ENCODE results near the gene NFKBIA.
"Not testable (repeated sequence)": the region's sequence is repeated elsewhere in the genome, so short reads cannot be mapped to it uniquely, and the experiment has no call there.

NFKBIA gene

GRCh38 chr14:35388656-35389314 is 15.8 kb downstream of the NFKBIA start:
- no peak for DNase-seq

GRCh38 chr14:35387713-35388579 is 16.6 kb downstream of the NFKBIA start:
- no peak for DNase-seq

GRCh38 chr14:35387219-35387618 is 17.3 kb downstream of the NFKBIA start:
- DNase-seq = no peak

- peak; percentile 80 for DNase-seq
These were observed 17.9 kb downstream of the NFKBIA start for GRCh38 chr14:35386673-35387125.

- DNase-seq = peak; percentile 54
These were observed 19.3 kb downstream of the NFKBIA start for GRCh38 chr14:35385042-35385839.

GRCh38 chr14:35384455-35385041 is 20.0 kb downstream of the NFKBIA start:
- no peak for DNase-seq

- no peak for DNase-seq
These were observed 20.7 kb downstream of the NFKBIA start for GRCh38 chr14:35383569-35384454.

GRCh38 chr14:35380794-35381193 is 23.8 kb downstream of the NFKBIA start:
- DNase-seq = no peak

- DNase-seq = not testable (repeated sequence)
These were observed 25.2 kb downstream of the NFKBIA start for GRCh38 chr14:35379234-35379933.

- DNase-seq = no peak
These were observed 25.9 kb downstream of the NFKBIA start for GRCh38 chr14:35378425-35379233.

GRCh38 chr14:35375558-35376025 is 29.0 kb downstream of the NFKBIA start:
- no peak for DNase-seq

- DNase-seq = no peak
These were observed 30.3 kb downstream of the NFKBIA start for GRCh38 chr14:35374263-35374712.

- DNase-seq = not testable (repeated sequence)
These were observed 31.3 kb downstream of the NFKBIA start for GRCh38 chr14:35373208-35373607.

GRCh38 chr14:35370969-35371368 is 33.6 kb downstream of the NFKBIA start:
- no peak for DNase-seq

- no peak for DNase-seq
These were observed 34.8 kb downstream of the NFKBIA start for GRCh38 chr14:35369701-35370191.

GRCh38 chr14:35368583-35369392 is 35.8 kb downstream of the NFKBIA start:
- no peak for DNase-seq

GRCh38 chr14:35368139-35368460 is 36.4 kb downstream of the NFKBIA start:
- DNase-seq = no peak

GRCh38 chr14:35367056-35367372 is 37.5 kb downstream of the NFKBIA start:
- no peak for DNase-seq

GRCh38 chr14:35366521-35366976 is 38.0 kb downstream of the NFKBIA start:
- DNase-seq = no peak
